GM21619 (cell line): Measurements from ENCODE around the gene PPIP5K1.
A peak's percentile ranks its signal among the peaks of the same experiment; 100 is the strongest.
"Not testable (repeated sequence)": the region's sequence is repeated elsewhere in the genome, so short reads cannot be mapped to it uniquely, and the experiment has no call there.

Experiments used
- ATAC-seq: cut with Tn5 transposase; IDR thresholded peaks from one replicate; pipeline ENCODE4 v1.9.1; 2021; ENCODE audit not compliant: unreplicated experiment

Gene PPIP5K1

GRCh38 chr15:43589778-43590466 lies at the start of gene PPIP5K1:
Gene PPIP5K1, minus strand, starts transcription at chr15:43590208. Its CDS starts 5,704 bp downstream, at chr15:43584504.
- ATAC-seq: peak; percentile 94

DNA sequence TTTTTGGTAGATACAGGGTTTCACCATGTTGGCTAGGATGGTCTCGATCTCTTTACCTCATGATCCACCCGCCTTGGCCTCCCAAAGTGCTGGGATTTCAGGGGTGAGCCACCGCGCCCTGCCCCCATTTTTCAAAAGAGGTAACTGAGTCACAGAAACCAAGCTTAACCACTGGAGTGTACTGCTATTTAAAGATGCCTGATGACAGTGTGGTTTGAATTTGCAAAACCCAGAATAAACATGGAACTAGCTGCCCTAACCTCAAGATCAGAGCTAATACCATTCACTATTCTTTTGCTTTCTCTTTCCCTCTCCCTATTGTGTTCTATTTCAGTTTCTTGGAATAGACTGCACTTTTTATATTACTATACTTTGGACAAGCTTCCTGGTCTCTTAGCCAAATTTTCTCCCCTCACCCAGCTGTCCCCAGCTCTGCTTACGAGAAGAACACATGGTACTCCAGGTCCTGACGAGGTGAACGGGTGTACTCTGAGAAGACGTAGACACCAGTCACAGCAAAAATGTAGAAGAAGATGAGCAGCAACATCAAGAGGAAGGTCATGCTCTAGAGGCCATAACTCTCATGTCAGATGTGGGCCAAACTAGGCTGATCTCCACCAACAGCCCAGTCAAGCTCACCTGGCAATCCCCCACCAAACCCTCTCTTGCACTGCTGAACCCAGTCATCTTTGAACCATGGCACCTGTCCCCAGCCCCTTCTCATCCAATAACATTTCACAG lies 48.6 kb upstream of the PPIP5K1 start:
- ATAC-seq: peak; percentile 69

- not testable (repeated sequence) for ATAC-seq
These were observed 36.9 kb upstream of the PPIP5K1 start for GRCh38 chr15:43626937-43627336.

GRCh38 chr15:43625106-43625505 lies 35.1 kb upstream of the PPIP5K1 start:
- ATAC-seq: no peak

DNA sequence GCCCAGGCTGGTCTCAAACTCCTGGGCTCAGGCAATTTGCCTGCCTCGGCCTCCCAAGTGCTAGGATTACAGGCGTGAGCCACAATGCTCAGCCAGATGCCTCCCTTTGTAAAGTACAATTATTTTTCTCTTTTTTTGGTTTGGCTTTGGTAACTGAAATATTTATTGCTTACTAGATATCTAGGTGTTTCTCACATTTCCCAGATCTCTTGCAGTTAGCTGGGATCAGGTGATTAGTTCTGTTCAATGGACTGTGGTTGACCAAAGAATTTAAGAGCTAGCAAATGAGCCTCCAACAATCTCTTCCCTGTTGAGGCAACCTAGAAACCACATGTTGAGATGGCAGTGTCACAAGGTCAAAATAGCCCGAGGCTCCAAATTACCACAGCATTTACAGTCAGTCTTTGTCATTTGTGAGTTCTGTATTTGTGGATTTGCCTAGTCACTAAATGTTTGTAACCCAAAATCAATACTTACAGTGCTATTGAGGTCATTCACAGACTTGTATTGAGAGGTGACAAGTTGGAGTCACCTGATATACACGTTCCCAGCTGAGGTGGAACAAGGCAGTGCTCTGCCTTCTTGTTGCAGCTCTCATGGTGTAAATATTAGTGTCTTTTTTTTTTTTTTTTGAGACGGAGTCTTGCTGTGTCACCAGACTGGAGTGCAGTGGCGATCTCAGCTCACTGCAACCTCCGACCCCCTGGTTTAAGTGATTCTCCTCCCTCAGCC lies 32.2 kb upstream of the PPIP5K1 start:
- not testable (repeated sequence) for ATAC-seq

DNA sequence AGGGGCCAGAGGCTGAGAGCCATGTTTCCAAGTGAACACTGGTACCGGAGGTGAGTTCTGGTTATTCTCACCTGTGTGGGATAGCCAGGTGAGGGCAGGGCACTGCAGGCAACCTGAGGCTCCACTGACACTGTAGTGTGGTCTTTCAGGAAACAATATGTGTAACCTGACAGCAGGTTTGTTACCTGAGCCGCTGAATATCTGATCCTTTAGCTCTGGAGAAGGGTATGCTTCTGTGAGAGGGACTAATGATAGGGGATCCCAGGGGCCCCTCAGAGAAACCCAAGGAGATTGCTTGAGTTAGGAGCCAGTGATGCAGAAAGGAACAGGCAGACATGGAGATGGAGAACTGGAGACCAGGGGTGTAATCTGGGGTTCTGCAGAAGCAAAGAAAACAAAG lies 28.7 kb upstream of the PPIP5K1 start, which contains the start of gene STRC:
TSS of gene STRC (minus strand) at position 101 of the 400 bp plus-strand sequence. CDS start at position 23, 78 bp downstream.
- ATAC-seq: not testable (repeated sequence)

GRCh38 chr15:43617750-43618149 lies 27.7 kb upstream of the PPIP5K1 start:
- ATAC-seq: not testable (repeated sequence)

GRCh38 chr15:43602233-43602632 lies 12.2 kb upstream of the PPIP5K1 start:
- not testable (repeated sequence) for ATAC-seq

DNA sequence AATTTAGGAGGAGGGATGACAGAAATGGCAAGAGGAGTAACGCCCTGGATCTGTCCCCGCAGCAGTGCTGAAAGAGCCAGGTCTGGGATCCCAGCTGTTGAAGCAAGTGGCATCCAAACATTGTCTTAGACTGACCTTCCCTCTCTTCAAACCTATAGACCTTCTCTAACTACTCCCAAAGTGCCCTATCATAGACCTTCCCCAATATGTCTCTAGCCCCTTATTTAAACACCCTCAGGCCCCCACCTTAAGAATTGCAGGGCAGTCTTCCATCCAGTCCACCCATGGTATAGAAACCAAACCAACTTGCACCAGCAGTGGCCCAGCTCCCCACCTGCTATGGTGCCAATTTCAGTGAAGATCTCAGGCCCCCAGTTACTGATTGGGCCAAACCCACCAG lies 10.2 kb upstream of the PPIP5K1 start:
- not testable (repeated sequence) for ATAC-seq

- ATAC-seq: not testable (repeated sequence)
These were observed 9.1 kb upstream of the PPIP5K1 start for GRCh38 chr15:43599131-43599530.

DNA sequence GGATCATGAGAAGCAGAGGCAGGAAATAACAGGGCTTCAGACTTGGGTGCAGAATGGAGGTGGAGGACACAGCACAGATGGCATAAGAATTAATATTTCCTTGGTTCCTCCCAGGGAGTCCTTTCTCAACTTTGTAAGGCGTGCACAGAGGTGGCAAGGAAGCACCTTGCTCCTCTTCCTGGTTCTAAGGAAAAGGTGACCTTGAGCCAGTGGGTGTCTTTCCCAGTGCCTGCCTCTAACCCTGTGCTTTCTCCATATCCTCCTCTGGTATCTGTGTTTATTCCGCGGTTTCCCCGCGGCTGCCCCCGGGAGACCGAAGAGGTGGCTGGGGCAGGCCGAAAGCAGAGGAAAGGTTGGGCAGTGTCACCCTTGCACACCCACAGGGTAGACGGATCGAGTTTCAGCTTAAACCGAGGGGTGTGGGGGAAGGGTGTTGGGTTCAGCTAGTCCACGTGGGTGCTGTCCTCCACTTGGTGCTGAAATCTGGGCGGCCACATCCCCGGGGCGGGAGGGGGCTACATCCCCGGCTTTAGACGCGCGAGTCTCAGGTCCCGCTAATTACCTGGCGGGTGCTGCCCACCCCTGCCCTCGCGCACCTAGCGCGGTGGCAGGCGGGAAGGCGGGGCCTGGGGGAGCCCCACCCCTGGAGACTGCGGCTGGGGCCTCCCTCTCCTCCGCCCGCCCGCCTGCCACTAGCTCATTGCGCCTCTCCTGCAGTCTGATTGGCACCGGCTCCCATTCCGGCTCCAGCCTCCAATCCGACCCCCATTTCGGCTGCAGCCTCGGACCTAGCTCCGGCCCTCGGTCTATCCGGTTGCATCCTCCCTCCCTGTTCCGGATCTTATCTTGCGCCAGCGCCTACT lies 3.6 kb upstream of the PPIP5K1 start, which contains the start of gene CKMT1B:
TSS of gene CKMT1B (plus strand) at position 700 of the 863 bp plus-strand sequence. CDS start 192 bp downstream, outside the sequence.
- not testable (repeated sequence) for ATAC-seq

GRCh38 chr15:43592841-43593240 lies 2.8 kb upstream of the PPIP5K1 start:
- not testable (repeated sequence) for ATAC-seq

GRCh38 chr15:43574607-43575006 lies 15.4 kb downstream of the PPIP5K1 start:
- not testable (repeated sequence) for ATAC-seq

- not testable (repeated sequence) for ATAC-seq
These were observed 23.4 kb downstream of the PPIP5K1 start for GRCh38 chr15:43566615-43567014.

GRCh38 chr15:43563793-43564192 lies 26.2 kb downstream of the PPIP5K1 start:
- not testable (repeated sequence) for ATAC-seq

GRCh38 chr15:43562753-43563152 lies 27.3 kb downstream of the PPIP5K1 start:
- ATAC-seq: not testable (repeated sequence)

DNA sequence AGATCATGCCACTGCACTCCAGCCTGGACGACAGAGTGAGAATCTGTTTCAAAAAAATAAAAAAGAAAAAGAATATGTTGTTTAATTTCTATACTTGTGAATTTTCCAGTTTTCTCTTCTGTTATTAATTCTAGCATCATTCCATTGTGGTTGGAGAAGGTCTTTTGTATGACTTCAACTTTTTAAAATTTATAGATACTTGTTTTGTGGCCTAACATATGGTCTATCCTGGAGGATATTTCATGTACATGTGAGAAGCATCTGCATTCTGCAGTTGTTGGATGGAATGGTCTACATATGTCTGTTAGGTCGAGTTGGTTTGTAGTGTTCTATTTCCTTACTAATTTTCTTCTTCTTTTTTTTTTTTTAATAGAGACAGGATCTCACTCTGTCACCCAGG lies 37.0 kb downstream of the PPIP5K1 start:
- no peak for ATAC-seq

DNA sequence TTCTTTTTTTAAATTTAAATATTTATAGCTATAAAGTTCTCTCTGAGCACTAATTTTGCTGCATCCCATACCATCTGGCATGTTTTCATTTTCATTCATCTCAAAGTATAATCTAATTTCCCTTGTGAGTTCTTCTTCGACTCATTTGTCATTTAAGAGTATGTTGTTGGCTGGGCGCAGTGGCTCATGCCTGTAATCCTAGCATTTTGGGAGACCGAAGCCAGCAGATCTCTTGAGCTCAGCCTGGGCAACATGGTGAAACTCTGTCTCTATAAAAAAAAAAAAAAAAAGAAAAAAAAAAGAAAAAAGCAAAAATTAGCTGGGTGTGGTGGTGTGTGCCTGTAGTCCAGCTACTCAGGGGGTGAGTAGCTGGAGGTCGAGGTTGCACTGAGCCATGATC lies 37.8 kb downstream of the PPIP5K1 start:
- ATAC-seq: no peak

DNA sequence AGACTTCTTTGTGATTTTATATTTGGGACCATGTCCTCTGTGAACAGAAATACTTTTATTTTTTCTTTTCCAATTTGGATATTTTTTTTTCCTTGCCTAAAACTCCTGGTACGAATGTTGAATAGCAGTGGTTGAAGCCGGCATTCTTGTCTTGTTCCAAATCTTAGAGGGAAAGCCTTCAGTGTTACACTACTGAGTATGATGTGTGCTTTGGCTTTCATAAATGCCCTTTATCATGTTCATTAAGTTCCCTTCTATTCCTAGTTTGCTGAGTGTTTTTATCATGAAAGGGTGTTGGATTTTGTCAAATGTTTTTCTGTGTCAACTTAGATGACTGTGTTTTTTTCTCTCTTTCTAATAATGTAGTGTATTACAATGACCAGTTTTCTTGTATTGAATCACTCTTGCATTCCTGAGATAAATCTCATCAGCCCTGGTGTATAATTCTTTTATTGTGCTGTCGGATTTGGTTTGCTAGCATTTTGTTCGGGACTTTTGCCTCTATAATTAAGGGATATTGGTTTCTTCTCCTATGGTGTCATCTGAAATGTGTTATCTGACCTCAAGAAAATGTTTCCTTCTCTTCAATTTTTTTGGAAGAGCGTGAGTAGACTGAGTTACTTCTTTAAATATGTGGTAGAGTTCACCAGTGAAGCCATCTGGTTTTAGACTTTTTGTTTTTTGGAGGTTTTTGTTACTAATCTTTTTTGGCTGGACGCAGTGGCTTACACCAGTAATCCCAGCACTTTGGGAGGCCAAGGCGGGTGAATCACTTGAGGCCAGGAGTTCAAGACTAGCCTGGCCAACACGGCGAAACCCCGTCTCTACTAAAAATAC lies 39.3 kb downstream of the PPIP5K1 start:
- ATAC-seq: no peak
